Calu3 (cell line): ENCODE results near the gene TFAP2C. TPM values are rescaled to one million over a fixed set of nuclear protein-coding genes. Genes with fewer than 3 reads are reported as not detected.

Experiments used
- BruUV-seq: library from RNA; stranded (reverse); fragments of 400-500 nt; replicated peaks from 2 replicates; lab custom pipeline; 2021; lab: Mats Ljungman, UMichigan
- CTCF ChIA-PET: fragments of 300-600 bp; sonication (Branson Sonifier 250); formaldehyde crosslinking; loops from one replicate; lab custom pipeline; 2022; ENCODE audit warnings: antibody characterized with exemption; lab: Charles Lee
- DNase-seq: peaks from one replicate; pipeline ENCODE4 v3.0.0; 2022
- H3K27ac Mint-ChIP-seq: one replicate; pipeline ENCODE4 v1.8.0; 2022; ENCODE audit warnings: mixed read lengths; ENCODE audit not compliant: unreplicated experiment
- H3K27me3 Mint-ChIP-seq: one replicate; pipeline ENCODE4 v1.8.0; 2022; ENCODE audit warnings: mixed read lengths; ENCODE audit not compliant: unreplicated experiment
- H3K36me3 Mint-ChIP-seq: one replicate; pipeline ENCODE4 v1.8.0; 2022; ENCODE audit warnings: mild to moderate bottlenecking, moderate library complexity, mixed read lengths; ENCODE audit not compliant: insufficient read depth, unreplicated experiment
- H3K4me1 Mint-ChIP-seq: one replicate; pipeline ENCODE4 v1.8.0; 2022; ENCODE audit warnings: mild to moderate bottlenecking, low read depth, mixed read lengths; ENCODE audit not compliant: unreplicated experiment
- H3K4me3 Mint-ChIP-seq: one replicate; pipeline ENCODE4 v1.8.0; 2022; ENCODE audit warnings: mild to moderate bottlenecking, low read depth, moderate library complexity, mixed read lengths; ENCODE audit not compliant: unreplicated experiment
- H3K9me3 Mint-ChIP-seq: one replicate; pipeline ENCODE4 v1.8.0; 2022; ENCODE audit warnings: low read depth, mixed read lengths; ENCODE audit not compliant: unreplicated experiment
- intact Hi-C: fragments of 100-400 bp; cut with micrococcal nuclease; formaldehyde crosslinking; loops from one replicate; pipeline ENCODE4 v1.10.0; 2022; ENCODE audit not compliant: unreplicated experiment
- total RNA-seq: library from RNA; stranded (reverse); gene quantifications from 2 replicates; pipeline ENCODE4 v1.2.3, GENCODE V29; 2022
- TF ChIP-seq, protein P1 (sequence below): fragments of 200-600 bp; IDR thresholded peaks from one replicate; pipeline ENCODE4 v1.8.0; 2022; ENCODE audit warnings: antibody characterized with exemption; ENCODE audit not compliant: unreplicated experiment

The TFAP2C gene
- total RNA-seq, 1 experiment from 2014 or later, result 3.4 TPM

- CTCF ChIA-PET, result no interaction called here
- no peaks in the 10 kb centered on the region for H3K36me3 Mint-ChIP-seq
- no peak overlapping the region for H3K27ac Mint-ChIP-seq
- no peak overlapping the region for H3K4me3 Mint-ChIP-seq
- TF ChIP-seq, protein P1, sequence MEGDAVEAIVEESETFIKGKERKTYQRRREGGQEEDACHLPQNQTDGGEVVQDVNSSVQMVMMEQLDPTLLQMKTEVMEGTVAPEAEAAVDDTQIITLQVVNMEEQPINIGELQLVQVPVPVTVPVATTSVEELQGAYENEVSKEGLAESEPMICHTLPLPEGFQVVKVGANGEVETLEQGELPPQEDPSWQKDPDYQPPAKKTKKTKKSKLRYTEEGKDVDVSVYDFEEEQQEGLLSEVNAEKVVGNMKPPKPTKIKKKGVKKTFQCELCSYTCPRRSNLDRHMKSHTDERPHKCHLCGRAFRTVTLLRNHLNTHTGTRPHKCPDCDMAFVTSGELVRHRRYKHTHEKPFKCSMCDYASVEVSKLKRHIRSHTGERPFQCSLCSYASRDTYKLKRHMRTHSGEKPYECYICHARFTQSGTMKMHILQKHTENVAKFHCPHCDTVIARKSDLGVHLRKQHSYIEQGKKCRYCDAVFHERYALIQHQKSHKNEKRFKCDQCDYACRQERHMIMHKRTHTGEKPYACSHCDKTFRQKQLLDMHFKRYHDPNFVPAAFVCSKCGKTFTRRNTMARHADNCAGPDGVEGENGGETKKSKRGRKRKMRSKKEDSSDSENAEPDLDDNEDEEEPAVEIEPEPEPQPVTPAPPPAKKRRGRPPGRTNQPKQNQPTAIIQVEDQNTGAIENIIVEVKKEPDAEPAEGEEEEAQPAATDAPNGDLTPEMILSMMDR, result no peak
- H3K27me3 Mint-ChIP-seq, result peaks cover 26% of the 10 kb centered on the region
- H3K4me1 Mint-ChIP-seq, result no peaks in the 10 kb centered on the region
- no TSS peak for BruUV-seq
- DNase-seq, result no peak
- intact Hi-C loops, result no loop called here
- H3K9me3 Mint-ChIP-seq, result no peaks in the 10 kb centered on the region
Observed at GRCh38 chr20:56665806-56666205, 36.7 kb downstream of the TFAP2C start.

DNA sequence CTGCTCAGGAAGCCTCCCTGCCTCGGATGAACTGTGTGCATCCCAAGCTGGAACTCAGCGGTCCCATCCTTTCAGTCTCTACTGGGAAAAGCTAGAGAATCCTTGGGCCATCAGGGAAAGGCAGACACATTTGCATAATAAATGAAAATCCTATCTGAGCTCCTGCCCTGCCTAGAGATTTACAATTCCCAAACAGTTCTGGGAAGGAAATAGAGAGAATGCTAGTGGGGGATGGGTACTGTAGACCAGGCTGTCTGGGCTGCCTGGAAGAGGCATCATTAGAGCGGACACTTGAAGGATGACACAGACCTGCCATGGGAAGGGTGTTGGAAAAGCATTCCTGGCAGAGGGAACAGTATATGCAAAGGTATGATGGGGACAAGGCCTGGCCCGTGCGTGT, 44.3 kb downstream of the TFAP2C start:
- CTCF ChIA-PET, result no interaction called here
- peaks cover 39% of the 10 kb centered on the region for H3K27me3 Mint-ChIP-seq
- no peaks in the 10 kb centered on the region for H3K9me3 Mint-ChIP-seq
- intact Hi-C loops, result no loop called here
- no peaks in the 10 kb centered on the region for H3K4me1 Mint-ChIP-seq
- BruUV-seq, result no TSS peak
- TF ChIP-seq, protein P1, result no peak
- H3K36me3 Mint-ChIP-seq, result no peaks in the 10 kb centered on the region
- H3K4me3 Mint-ChIP-seq, result no peak overlapping the region
- no peak overlapping the region for H3K27ac Mint-ChIP-seq
- DNase-seq, result no peak

GRCh38 chr20:56676001-56676400, 46.9 kb downstream of the TFAP2C start:
- CTCF ChIA-PET, result interaction anchor here (0.6 kb wide), 1 partner anchor 74 kb away, joined by 3 read pairs; no protein-coding TSS in a partner anchor
- H3K27me3 Mint-ChIP-seq, result peaks cover 57% of the 10 kb centered on the region
- no peak overlapping the region for H3K27ac Mint-ChIP-seq
- H3K4me1 Mint-ChIP-seq, result no peaks in the 10 kb centered on the region
- no peak for DNase-seq
- no peaks in the 10 kb centered on the region for H3K36me3 Mint-ChIP-seq
- intact Hi-C loops, result no loop called here
- TF ChIP-seq, protein P1, result no peak
- H3K4me3 Mint-ChIP-seq, result no peak overlapping the region
- no TSS peak for BruUV-seq
- no peaks in the 10 kb centered on the region for H3K9me3 Mint-ChIP-seq

DNA sequence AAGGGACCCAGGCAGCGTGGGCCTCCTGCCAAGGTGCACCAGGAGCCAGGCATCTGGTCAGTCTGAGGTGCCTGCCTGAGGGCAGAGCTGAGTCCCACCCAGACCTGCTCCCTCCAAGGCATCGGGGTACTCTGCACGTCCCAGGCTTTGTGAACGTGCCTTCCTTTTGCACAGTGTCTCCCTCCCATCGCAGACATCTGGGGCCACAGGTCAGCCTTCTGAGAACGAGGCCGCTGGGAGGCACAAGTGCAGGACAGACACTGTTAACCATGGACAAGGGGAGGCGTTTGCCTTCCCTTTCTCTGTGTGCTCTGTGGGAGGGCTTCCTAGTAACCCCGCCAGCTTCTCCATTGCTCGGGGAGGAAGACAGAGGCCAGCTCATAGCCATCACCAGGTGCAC, 47.6 kb downstream of the TFAP2C start:
- no TSS peak for BruUV-seq
- Mint-ChIP-seq H3K27ac (no peak overlapping the region), H3K27me3 (peaks cover 60% of the 10 kb centered on the region), H3K9me3 (no peaks in the 10 kb centered on the region), H3K4me1 (no peaks in the 10 kb centered on the region), H3K4me3 (no peak overlapping the region), H3K36me3 (no peaks in the 10 kb centered on the region)
- TF ChIP-seq, protein P1, result no peak
- CTCF ChIA-PET, result no interaction called here
- DNase-seq, result no peak
- intact Hi-C loops, result no loop called here
